NCI-H2081 treated with DMSO at 0.1 percent for 48 hours (cell line): ENCODE data around the gene MYL11.

ENCODE experiments used
- DNase-seq: peaks from one replicate; lab custom pipeline; 2025; lab: John Stamatoyannopoulos, UW

Gene MYL11

DNA sequence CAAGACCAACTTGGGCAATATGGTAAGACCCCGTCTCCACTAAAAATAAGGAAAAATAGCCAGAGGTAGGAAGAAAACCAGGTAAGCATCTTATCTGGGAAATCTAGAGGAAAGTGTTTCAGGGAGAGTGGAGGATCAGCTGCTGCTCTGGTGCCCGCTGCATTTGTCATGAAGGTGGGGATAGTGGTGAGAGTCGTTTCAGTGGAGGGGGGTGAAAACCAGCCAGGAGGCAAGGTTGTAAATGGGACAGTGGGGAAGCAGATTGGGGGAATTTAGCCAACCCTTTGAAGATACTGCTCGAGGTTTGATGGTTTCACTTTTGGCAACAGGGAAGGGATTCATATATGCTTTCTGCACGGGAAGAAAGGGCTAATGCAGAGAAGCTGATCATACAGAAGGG, 46.4 kb downstream of the MYL11 start:
- no peak for DNase-seq
